HepG2 (cell line): Measurements from ENCODE around the gene TAL2. TPM values are rescaled to one million over a fixed set of nuclear protein-coding genes. Genes with fewer than 3 reads are reported as not detected.

ENCODE experiments used
- ARID3A ChIP-seq: IDR thresholded peaks from 2 replicates; pipeline ENCODE4 v1.6.1; 2012; ENCODE audit warnings: low read depth, low read length, improper control_type of control experiment
- CSRNP1 ChIP-seq: sonication (generic); formaldehyde crosslinking; IDR thresholded peaks from 2 replicates; pipeline ENCODE4 v1.8.1; 2023; ENCODE audit warnings: mild to moderate bottlenecking, missing genetic modification reagents
- CSRNP2 ChIP-seq: sonication (generic); formaldehyde crosslinking; conservative IDR thresholded peaks from 2 replicates; pipeline ENCODE4 v1.8.0; 2022; ENCODE audit warnings: low read depth, missing genetic modification reagents
- FOXP1 ChIP-seq, 2 experiments: fragments of 450-650 bp in 1 of 2; IDR thresholded peaks; 2 replicates each; pipeline ENCODE4 v1.6.1; 2017 to 2018; ENCODE audit warnings: antibody characterized with exemption in 1 of 2
- GLMP ChIP-seq: sonication (generic); formaldehyde crosslinking; IDR thresholded peaks from 2 replicates; pipeline ENCODE4 v1.9.0; 2021; ENCODE audit warnings: missing genetic modification reagents, mild to moderate bottlenecking, borderline replicate concordance
- GPN1 ChIP-seq: sonication (generic); formaldehyde crosslinking; IDR thresholded peaks from 2 replicates; pipeline ENCODE4 v1.5.1; 2020; ENCODE audit warnings: missing genetic modification reagents, borderline replicate concordance
- KLF11 ChIP-seq: IDR thresholded peaks from 2 replicates; pipeline ENCODE4 v1.6.1; 2016; ENCODE audit warnings: missing compliant biosample characterization
- NCOA1 ChIP-seq: sonication (generic); formaldehyde crosslinking; IDR thresholded peaks from 2 replicates; pipeline ENCODE4 v1.9.0; 2021; ENCODE audit warnings: missing genetic modification reagents
- NFAT5 ChIP-seq: sonication (generic); formaldehyde crosslinking; IDR thresholded peaks from 2 replicates; pipeline ENCODE4 v1.4.0; 2020; ENCODE audit warnings: missing genetic modification reagents
- PATZ1 ChIP-seq: sonication (generic); formaldehyde crosslinking; IDR thresholded peaks from 2 replicates; pipeline ENCODE4 v1.4.0; 2020; ENCODE audit warnings: missing genetic modification reagents
- PAWR ChIP-seq: sonication (generic); formaldehyde crosslinking; IDR thresholded peaks from 2 replicates; pipeline ENCODE4 v1.4.0; 2020; ENCODE audit warnings: missing genetic modification reagents, mild to moderate bottlenecking, borderline replicate concordance
- ZNF556 ChIP-seq: sonication (generic); formaldehyde crosslinking; IDR thresholded peaks from 2 replicates; pipeline ENCODE4 v1.4.0; 2020; ENCODE audit warnings: mild to moderate bottlenecking, missing genetic modification reagents, borderline replicate concordance
- ZNF605 ChIP-seq: sonication (generic); formaldehyde crosslinking; IDR thresholded peaks from 2 replicates; pipeline ENCODE4 v1.8.0; 2022; ENCODE audit warnings: mild to moderate bottlenecking, missing genetic modification reagents
- ZNF839 ChIP-seq: sonication (generic); formaldehyde crosslinking; IDR thresholded peaks from 2 replicates; pipeline ENCODE4 v1.4.0; 2020; ENCODE audit warnings: missing genetic modification reagents, mild to moderate bottlenecking, borderline replicate concordance
- polyA plus RNA-seq, 8 experiments: library from polyadenylated mRNA; depleted of rRNA in 3 of 8; stranded (reverse) in 7 of 8; unstranded in 1 of 8; fragments of >200 nt; fragmentation: Illumina TruSeq in 4 of 8; extraction: Trizol in 4 of 8; gene quantifications; 2 replicates each; pipeline versions ENCODE4 v1.2.1 to v1.2.3, GENCODE V29; 2011 to 2016; ENCODE audit warnings: low read depth in 4 of 8, missing spikeins in 1 of 8, mixed read lengths in 1 of 8; ENCODE audit not compliant: insufficient read depth in 1 of 8
- total RNA-seq, 5 experiments: library from RNA; depleted of rRNA; stranded (reverse); fragments of >200 nt; fragmentation: Illumina TruSeq; extraction: Trizol; gene quantifications; 2 replicates each; pipeline ENCODE4 v1.2.3, GENCODE V29; 2016; ENCODE audit warnings: low read depth in 1 of 5

TAL2 gene
- total and polyA plus RNA-seq, 2 of the 13 experiments (the other 11 are each of a cell fraction or from before 2014, with no cell fraction given): 0.22 TPM; not detected in 1

GRCh38 chr9:105679257-105680022 lies 17.2 kb downstream of the TAL2 start (continued):
- TF ChIP-seq NFAT5 (no peak), ARID3A (0 out of 2 replicates have a peak, but pooled peaks have one; percentile 47), FOXP1 (IDR thresholded peaks at IDR 0.05) (no peak), FOXP1 (CRISPR knock-in tag; IDR thresholded peaks at IDR 0.05) (0 out of 2 replicates have a peak, but pooled peaks have one; percentile 51), ZNF556 (no peak), CSRNP2 (CRISPR knock-in tag) (no peak), PATZ1 (CRISPR knock-in tag) (no peak), GPN1 (CRISPR knock-in tag) (no peak), GLMP (CRISPR knock-in tag) (no peak), NCOA1 (CRISPR knock-in tag) (no peak), PAWR (CRISPR knock-in tag) (no peak), CSRNP1 (CRISPR knock-in tag) (no peak), KLF11 (CRISPR knock-in tag) (no peak), ZNF605 (CRISPR knock-in tag) (peak; percentile 41; the same call in 1 of the 2 replicates), ZNF839 (CRISPR knock-in tag) (no peak)
